ENCODE measurements around the gene TMEM270. TPM values are rescaled to one million over a fixed set of nuclear protein-coding genes. Genes with fewer than 3 reads are reported as not detected.
"Not testable (repeated sequence)": the region's sequence is repeated elsewhere in the genome, so short reads cannot be mapped to it uniquely, and the experiment has no call there.

The TMEM270 gene
- total and polyA plus RNA-seq, 2 donors, result 0.09 to 0.46 TPM

DNA sequence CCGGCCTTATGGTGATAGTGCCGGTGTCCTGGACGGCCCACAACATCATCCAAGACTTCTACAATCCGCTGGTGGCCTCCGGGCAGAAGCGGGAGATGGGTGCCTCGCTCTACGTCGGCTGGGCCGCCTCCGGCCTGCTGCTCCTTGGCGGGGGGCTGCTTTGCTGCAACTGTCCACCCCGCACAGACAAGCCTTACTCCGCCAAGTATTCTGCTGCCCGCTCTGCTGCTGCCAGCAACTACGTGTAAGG, 29.4 kb upstream of the TMEM270 start:
- Histone ChIP-seq H3K36me3 (ENCODE audit: control insufficient read depth in 2 of 2, insufficient read depth in 2 of 2, low read length in 1 of 2) (no peaks in the 10 kb centered on the region), H3K9me3 (ENCODE audit: control insufficient read depth in 2 of 2, insufficient read depth in 1 of 2, low read length in 1 of 2) (peaks cover 0 to 7% of the 10 kb centered on the region in 2 donors), H3K4me1 (ENCODE audit: control insufficient read depth in 2 of 2, insufficient read depth in 2 of 2, low read length in 2 of 2) (peaks cover 13 to 16% of the 10 kb centered on the region in 2 donors), H3K27me3 (ENCODE audit: control insufficient read depth in 2 of 2, insufficient read depth in 1 of 2, low read length in 1 of 2) (peaks cover 2 to 25% of the 10 kb centered on the region in 2 donors), H3K4me3 (ENCODE audit: low read length in 2 of 2) (no peak overlapping the region), H3K27ac (ENCODE audit: low read depth in 1 of 2, low read length in 1 of 2) (no peak overlapping the region)
- 94% methylated on average over 16 of the region's 16 CpGs for WGBS
- DNase-seq (ENCODE audit: low read depth in 6 of 9, low spot score in 9 of 9), result no peak

DNA sequence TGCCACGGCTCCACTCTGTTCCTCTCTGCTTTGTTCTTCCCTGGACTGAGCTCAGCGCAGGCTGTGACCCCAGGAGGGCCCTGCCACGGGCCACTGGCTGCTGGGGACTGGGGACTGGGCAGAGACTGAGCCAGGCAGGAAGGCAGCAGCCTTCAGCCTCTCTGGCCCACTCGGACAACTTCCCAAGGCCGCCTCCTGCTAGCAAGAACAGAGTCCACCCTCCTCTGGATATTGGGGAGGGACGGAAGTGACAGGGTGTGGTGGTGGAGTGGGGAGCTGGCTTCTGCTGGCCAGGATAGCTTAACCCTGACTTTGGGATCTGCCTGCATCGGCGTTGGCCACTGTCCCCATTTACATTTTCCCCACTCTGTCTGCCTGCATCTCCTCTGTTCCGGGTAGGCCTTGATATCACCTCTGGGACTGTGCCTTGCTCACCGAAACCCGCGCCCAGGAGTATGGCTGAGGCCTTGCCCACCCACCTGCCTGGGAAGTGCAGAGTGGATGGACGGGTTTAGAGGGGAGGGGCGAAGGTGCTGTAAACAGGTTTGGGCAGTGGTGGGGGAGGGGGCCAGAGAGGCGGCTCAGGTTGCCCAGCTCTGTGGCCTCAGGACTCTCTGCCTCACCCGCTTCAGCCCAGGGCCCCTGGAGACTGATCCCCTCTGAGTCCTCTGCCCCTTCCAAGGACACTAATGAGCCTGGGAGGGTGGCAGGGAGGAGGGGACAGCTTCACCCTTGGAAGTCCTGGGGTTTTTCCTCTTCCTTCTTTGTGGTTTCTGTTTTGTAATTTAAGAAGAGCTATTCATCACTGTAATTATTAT, 28.9 kb upstream of the TMEM270 start:
- WGBS, result 88% methylated on average over 16 of the region's 16 CpGs
- no peak for DNase-seq (ENCODE audit: low read depth in 6 of 9, low spot score in 9 of 9)
- Histone ChIP-seq H3K36me3 (ENCODE audit: control insufficient read depth in 2 of 2, insufficient read depth in 2 of 2, low read length in 1 of 2) (no peaks in the 10 kb centered on the region), H3K27ac (ENCODE audit: low read depth in 1 of 2, low read length in 1 of 2) (peak overlapping the region in 1 of 2 donors; percentile 43), H3K4me1 (ENCODE audit: control insufficient read depth in 2 of 2, insufficient read depth in 2 of 2, low read length in 2 of 2) (peaks cover 12 to 16% of the 10 kb centered on the region in 2 donors), H3K27me3 (ENCODE audit: control insufficient read depth in 2 of 2, insufficient read depth in 1 of 2, low read length in 1 of 2) (peaks cover 2 to 19% of the 10 kb centered on the region in 2 donors), H3K4me3 (ENCODE audit: low read length in 2 of 2) (no peak overlapping the region), H3K9me3 (ENCODE audit: control insufficient read depth in 2 of 2, insufficient read depth in 1 of 2, low read length in 1 of 2) (peaks cover 0 to 7% of the 10 kb centered on the region in 2 donors)

DNA sequence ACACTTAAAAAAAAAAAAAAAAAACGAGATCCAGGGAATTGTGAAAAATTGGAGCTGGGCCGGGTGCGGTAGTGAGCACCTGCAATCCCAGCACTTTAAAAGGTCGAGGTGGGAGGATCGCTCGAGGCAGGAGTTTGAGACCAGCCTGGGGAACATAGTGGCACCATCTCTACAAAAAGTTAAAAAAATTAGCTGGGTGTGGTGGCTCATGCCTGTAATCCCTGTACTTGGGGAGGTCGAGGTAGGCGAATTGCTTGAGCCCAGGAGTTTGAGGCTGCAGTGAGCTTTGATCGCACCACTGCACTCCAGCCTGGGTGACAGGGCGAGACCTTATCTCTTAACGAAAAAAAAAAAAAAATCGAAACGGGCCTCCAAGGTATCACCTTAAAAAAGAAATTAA, 28.2 kb upstream of the TMEM270 start:
- no peaks in the 10 kb centered on the region for H3K36me3 ChIP-seq (ENCODE audit: control insufficient read depth in 2 of 2, insufficient read depth in 2 of 2, low read length in 1 of 2)
- peaks cover 4 to 11% of the 10 kb centered on the region in 2 donors for H3K4me1 ChIP-seq (ENCODE audit: control insufficient read depth in 2 of 2, insufficient read depth in 2 of 2, low read length in 2 of 2)
- no peak for DNase-seq (ENCODE audit: low read depth in 6 of 9, low spot score in 9 of 9)
- no peak overlapping the region for H3K4me3 ChIP-seq (ENCODE audit: low read length in 2 of 2)
- H3K27ac ChIP-seq (ENCODE audit: low read depth in 1 of 2, low read length in 1 of 2), result no peak overlapping the region
- H3K27me3 ChIP-seq (ENCODE audit: control insufficient read depth in 2 of 2, insufficient read depth in 1 of 2, low read length in 1 of 2), result peaks cover 2 to 12% of the 10 kb centered on the region in 2 donors
- 89% methylated on average over 13 of the region's 13 CpGs for WGBS
- H3K9me3 ChIP-seq (ENCODE audit: control insufficient read depth in 2 of 2, insufficient read depth in 1 of 2, low read length in 1 of 2), result peaks cover 0 to 7% of the 10 kb centered on the region in 2 donors

DNA sequence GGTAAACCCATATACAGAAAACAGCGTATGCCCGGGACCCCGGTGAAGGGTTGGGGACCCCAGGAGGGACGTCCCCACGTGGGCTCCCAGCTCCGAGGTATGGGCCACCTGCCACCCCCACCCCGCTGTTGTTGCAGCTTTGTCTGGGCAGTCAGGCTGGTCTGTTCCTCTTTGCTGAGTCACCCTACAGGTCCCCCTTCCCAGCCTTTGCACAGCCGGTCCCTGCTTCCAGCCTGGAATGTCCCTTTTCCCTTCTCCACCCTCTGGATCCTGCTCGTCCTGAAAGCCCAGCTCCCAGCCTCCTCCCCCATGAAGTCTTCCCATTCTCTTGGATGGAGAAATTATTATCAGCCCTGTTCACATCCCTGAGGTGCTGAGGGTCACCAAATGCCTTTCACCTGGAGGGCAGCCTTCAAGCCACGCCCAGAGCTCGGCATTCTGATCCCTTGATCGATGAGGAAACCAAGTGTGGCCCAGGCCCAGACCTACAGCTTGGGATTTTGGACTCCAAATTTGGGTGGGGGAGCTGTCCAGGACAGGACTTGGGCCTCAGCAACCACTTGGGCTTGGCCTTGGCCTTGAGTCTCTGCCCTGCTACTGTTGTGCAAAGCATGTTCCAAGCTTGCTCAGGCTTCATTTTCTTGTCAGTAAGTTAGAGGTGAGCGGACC, 27.6 kb upstream of the TMEM270 start:
- no peak for DNase-seq (ENCODE audit: low read depth in 6 of 9, low spot score in 9 of 9)
- WGBS, result 82% methylated on average over 13 of the region's 13 CpGs
- peaks cover 2 to 9% of the 10 kb centered on the region in 2 donors for H3K27me3 ChIP-seq (ENCODE audit: control insufficient read depth in 2 of 2, insufficient read depth in 1 of 2, low read length in 1 of 2)
- no peak overlapping the region for H3K4me3 ChIP-seq (ENCODE audit: low read length in 2 of 2)
- no peaks in the 10 kb centered on the region for H3K36me3 ChIP-seq (ENCODE audit: control insufficient read depth in 2 of 2, insufficient read depth in 2 of 2, low read length in 1 of 2)
- H3K4me1 ChIP-seq (ENCODE audit: control insufficient read depth in 2 of 2, insufficient read depth in 2 of 2, low read length in 2 of 2), result peaks cover 0 to 6% of the 10 kb centered on the region in 2 donors
- H3K27ac ChIP-seq (ENCODE audit: low read depth in 1 of 2, low read length in 1 of 2), result no peak overlapping the region
- peaks cover 0 to 7% of the 10 kb centered on the region in 2 donors for H3K9me3 ChIP-seq (ENCODE audit: control insufficient read depth in 2 of 2, insufficient read depth in 1 of 2, low read length in 1 of 2)

DNA sequence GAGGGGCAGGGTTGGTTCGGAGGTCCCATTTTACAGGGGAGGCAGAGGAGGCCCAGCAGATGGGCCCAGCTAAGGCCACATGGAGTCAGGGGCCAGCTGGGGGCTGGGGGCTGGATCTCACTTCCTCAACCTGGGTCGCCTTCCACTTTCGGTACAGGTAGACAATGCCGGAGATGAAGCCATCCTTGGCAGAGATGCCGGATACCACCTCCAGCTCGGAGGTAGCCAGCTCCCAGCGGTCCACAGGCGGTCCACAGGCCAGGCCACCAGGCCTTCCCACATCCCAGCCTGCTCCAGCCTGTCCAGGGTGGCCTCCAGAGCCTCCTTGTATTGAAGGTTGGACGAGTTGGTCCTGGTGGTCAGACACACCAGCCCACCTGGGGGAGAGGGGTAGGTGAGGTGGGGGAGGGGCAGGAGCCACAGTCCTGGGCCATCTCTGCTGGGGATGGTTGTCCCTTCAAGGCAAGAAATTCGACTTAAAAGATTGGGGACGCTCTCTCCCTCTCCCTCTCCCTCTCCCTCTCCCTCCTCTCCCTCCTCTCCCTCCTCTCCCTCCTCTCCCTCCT, 26.2 kb upstream of the TMEM270 start:
- no peak overlapping the region for H3K4me3 ChIP-seq (ENCODE audit: low read length in 2 of 2)
- H3K36me3 ChIP-seq (ENCODE audit: control insufficient read depth in 2 of 2, insufficient read depth in 2 of 2, low read length in 1 of 2), result no peaks in the 10 kb centered on the region
- no peaks in the 10 kb centered on the region for H3K4me1 ChIP-seq (ENCODE audit: control insufficient read depth in 2 of 2, insufficient read depth in 2 of 2, low read length in 2 of 2)
- H3K27ac ChIP-seq (ENCODE audit: low read depth in 1 of 2, low read length in 1 of 2), result no peak overlapping the region
- DNase-seq (ENCODE audit: low read depth in 6 of 9, low spot score in 9 of 9), result no peak
- H3K27me3 ChIP-seq (ENCODE audit: control insufficient read depth in 2 of 2, insufficient read depth in 1 of 2, low read length in 1 of 2), result peaks cover 2 to 9% of the 10 kb centered on the region in 2 donors
- peaks cover 0 to 7% of the 10 kb centered on the region in 2 donors for H3K9me3 ChIP-seq (ENCODE audit: control insufficient read depth in 2 of 2, insufficient read depth in 1 of 2, low read length in 1 of 2)
- whole genome bisulfite sequencing, result 85% methylated on average over 11 of the region's 11 CpGs

DNA sequence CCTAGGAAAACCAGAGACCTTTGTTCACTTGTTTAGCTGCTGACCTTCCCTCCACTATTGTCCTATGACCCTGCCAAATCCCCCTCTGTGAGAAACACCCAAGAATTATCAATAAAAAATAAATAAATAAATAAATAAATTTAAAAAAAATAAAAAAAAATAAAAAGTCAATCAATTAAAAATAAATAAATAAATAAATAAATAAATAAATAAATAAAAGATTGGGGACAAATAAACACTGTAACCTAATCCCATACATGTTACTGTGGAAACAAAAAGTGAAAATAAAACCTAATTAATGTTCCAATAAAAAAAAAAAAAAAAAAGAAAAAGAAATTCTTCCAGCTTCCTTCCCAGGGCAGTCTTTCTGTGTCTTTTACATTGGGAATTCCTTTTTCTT, 23.8 kb upstream of the TMEM270 start:
- H3K4me1 ChIP-seq (ENCODE audit: control insufficient read depth in 2 of 2, insufficient read depth in 2 of 2, low read length in 2 of 2); H3K36me3 ChIP-seq (ENCODE audit: control insufficient read depth in 2 of 2, insufficient read depth in 2 of 2, low read length in 1 of 2); DNase-seq (ENCODE audit: low read depth in 6 of 9, low spot score in 9 of 9); H3K27ac ChIP-seq (ENCODE audit: low read depth in 1 of 2, low read length in 1 of 2); H3K9me3 ChIP-seq (ENCODE audit: control insufficient read depth in 2 of 2, insufficient read depth in 1 of 2, low read length in 1 of 2); H3K27me3 ChIP-seq (ENCODE audit: control insufficient read depth in 2 of 2, insufficient read depth in 1 of 2, low read length in 1 of 2); H3K4me3 ChIP-seq (ENCODE audit: low read length in 2 of 2): not testable (repeated sequence)

DNA sequence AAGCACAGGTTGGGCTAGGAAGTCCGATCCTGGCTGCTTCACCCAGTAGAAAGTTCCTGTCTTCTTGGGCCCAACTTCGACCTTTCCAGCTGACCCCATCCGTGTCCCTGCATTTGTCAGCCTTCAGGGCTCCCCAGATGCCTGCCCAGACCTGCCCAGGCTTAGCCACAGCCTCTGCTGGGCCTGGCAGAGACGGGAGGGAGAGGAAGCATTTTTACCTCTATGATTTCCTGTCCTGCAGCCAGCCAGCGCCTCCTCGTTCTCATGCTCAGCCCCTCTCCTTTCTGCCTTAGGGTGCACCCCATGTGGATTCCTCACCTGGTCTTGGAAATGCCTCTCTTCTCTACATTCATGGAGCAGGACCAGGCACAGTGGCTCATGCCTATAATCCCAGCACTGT, 22.3 kb upstream of the TMEM270 start:
- 21% methylated on average over 6 of the region's 6 CpGs for WGBS
- H3K27ac ChIP-seq (ENCODE audit: low read depth in 1 of 2, low read length in 1 of 2), result no peak overlapping the region

DNA sequence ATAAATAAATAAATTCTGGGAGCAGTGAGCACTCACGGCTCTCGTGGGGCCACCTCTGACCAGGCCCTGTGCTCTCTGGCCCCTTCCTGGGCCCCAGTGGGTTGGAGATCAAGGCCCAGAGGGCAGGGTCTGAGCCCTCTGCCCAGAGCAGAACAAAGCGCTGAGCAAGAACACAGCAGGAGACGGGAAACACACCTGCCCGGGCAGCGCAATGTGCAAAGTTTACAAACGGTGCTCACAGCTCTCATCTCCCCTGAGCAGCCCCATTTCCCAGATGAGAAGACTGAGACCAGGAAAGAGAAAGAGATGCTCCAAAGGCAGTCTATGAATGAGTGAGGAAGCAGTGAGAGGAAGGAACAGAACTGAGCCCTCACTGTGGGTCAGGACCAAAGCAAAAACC, 21.7 kb upstream of the TMEM270 start:
- Histone ChIP-seq H3K4me1 (ENCODE audit: control insufficient read depth in 2 of 2, insufficient read depth in 2 of 2, low read length in 2 of 2) (peaks cover 2 to 13% of the 10 kb centered on the region in 2 donors), H3K27me3 (ENCODE audit: control insufficient read depth in 2 of 2, insufficient read depth in 1 of 2, low read length in 1 of 2) (peaks cover 0 to 8% of the 10 kb centered on the region in 2 donors), H3K4me3 (ENCODE audit: low read length in 2 of 2) (no peak overlapping the region), H3K9me3 (ENCODE audit: control insufficient read depth in 2 of 2, insufficient read depth in 1 of 2, low read length in 1 of 2) (peaks cover 0 to 7% of the 10 kb centered on the region in 2 donors), H3K36me3 (ENCODE audit: control insufficient read depth in 2 of 2, insufficient read depth in 2 of 2, low read length in 1 of 2) (no peaks in the 10 kb centered on the region), H3K27ac (ENCODE audit: low read depth in 1 of 2, low read length in 1 of 2) (no peak overlapping the region)
- DNase-seq (ENCODE audit: low read depth in 6 of 9, low spot score in 9 of 9), result no peak
- WGBS, result 94% methylated on average over 7 of the region's 7 CpGs

More for the DNA sequence above, 22.3 kb upstream of the TMEM270 start:
- no peak for DNase-seq (ENCODE audit: low read depth in 6 of 9, low spot score in 9 of 9)
- H3K9me3 ChIP-seq (ENCODE audit: control insufficient read depth in 2 of 2, insufficient read depth in 1 of 2, low read length in 1 of 2), result peaks cover 0 to 7% of the 10 kb centered on the region in 2 donors
- H3K36me3 ChIP-seq (ENCODE audit: control insufficient read depth in 2 of 2, insufficient read depth in 2 of 2, low read length in 1 of 2), result no peaks in the 10 kb centered on the region
- H3K27me3 ChIP-seq (ENCODE audit: control insufficient read depth in 2 of 2, insufficient read depth in 1 of 2, low read length in 1 of 2), result peaks cover 0 to 2% of the 10 kb centered on the region in 2 donors
- no peak overlapping the region for H3K4me3 ChIP-seq (ENCODE audit: low read length in 2 of 2)
- H3K4me1 ChIP-seq (ENCODE audit: control insufficient read depth in 2 of 2, insufficient read depth in 2 of 2, low read length in 2 of 2), result peaks cover 2 to 11% of the 10 kb centered on the region in 2 donors

All from thymus (tissue), 11 donors.